ENCODE results near the gene P2RX7.

DNA sequence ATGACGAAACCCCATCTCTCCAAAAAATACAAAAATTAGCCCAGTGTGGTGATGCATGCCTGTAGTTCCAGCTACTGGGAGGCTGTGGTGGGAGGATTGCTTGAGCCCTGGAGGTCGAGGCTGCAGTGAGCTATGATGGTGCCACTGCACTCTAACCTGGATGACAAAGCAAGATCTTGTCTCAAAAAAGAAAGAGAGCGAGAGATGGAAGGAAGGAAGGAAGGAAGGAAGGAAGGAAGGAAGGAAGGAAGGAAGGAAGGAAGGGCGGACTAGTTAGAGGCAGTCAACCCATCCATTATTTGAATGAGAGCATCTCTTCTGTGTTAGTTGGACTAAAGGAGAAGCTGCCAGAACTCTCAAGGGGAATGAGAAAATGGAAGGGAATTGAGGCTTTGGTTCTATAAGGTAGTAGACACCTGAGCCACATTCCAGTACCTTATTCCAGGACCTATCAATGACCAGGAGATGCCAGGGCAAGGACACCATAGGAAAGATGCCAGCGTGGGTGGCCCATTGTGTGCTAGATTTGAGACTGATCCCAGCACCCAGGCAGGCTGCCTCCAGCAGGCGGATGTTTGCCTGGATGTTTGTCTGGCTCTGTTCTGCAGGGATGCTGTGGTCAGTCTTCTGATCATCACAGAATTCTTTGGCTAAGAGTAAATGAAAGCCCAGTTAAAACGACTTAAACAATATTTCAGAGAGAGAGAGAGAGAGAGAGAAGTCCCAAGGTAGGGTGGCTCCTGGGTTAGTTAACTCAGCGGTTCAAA is 11.5 kb upstream of the P2RX7 start:
- TF ChIP-seq CTCF (IDR thresholded peaks at IDR 0.05; ENCODE audit: poor library complexity) (no peak), EZH2 (IDR thresholded peaks at IDR 0.05; ENCODE audit: borderline replicate concordance) (no peak), EZH2phosphoT487 (IDR thresholded peaks at IDR 0.05; ENCODE audit: low read depth, severe bottlenecking, unreplicated experiment) (no peak)
